Panc1 (cell line): ENCODE measurements around the gene SF3B1. TPM values are rescaled to one million over a fixed set of nuclear protein-coding genes. Genes with fewer than 3 reads are reported as not detected.

ENCODE experiments used
- ATAC-seq: fragments of 200-7000 bp; cut with Tn5 transposase; 2 replicates; pipeline ENCODE4 v1.9.1; 2020; ENCODE audit warnings: mild to moderate bottlenecking, moderate library complexity
- BruUV-seq: library from RNA; stranded (reverse); fragments of 400-500 nt; replicated peaks from 2 replicates; lab custom pipeline; 2021; lab: Mats Ljungman, UMichigan
- CTCF ChIA-PET: fragments of 300-600 bp; sonication (Branson Sonifier 250); formaldehyde crosslinking; loops from one replicate; lab custom pipeline; 2022; ENCODE audit warnings: antibody characterized with exemption; lab: Charles Lee
- POLR2A ChIA-PET: fragments of 300-600 bp; sonication (Branson Sonifier 250); formaldehyde crosslinking; loops from one replicate; lab custom pipeline; 2022; ENCODE audit warnings: antibody characterized with exemption; lab: Charles Lee
- DNase-seq: peaks from one replicate; pipeline ENCODE4 v3.0.0-alpha.2; 2010; ENCODE audit warnings: low read depth, low spot score
- H3K27ac ChIP-seq: 2 replicates; pipeline ENCODE4 v1.5.1; 2011; ENCODE audit warnings: mild to moderate bottlenecking, low read length, inconsistent platforms
- H3K27me3 ChIP-seq: fragments of 200-500 bp; sonication (Bioruptor generic); 2 replicates; pipeline ENCODE4 v1.6.0; 2014; ENCODE audit warnings: low read length, inconsistent platforms; ENCODE audit not compliant: control insufficient read depth, insufficient read depth
- H3K36me3 ChIP-seq: fragments of 200-500 bp; sonication (Bioruptor generic); 2 replicates; pipeline ENCODE4 v1.5.1; 2014; ENCODE audit warnings: inconsistent platforms, mild to moderate bottlenecking, low read length, moderate library complexity; ENCODE audit not compliant: control insufficient read depth, insufficient read depth
- H3K4me1 ChIP-seq: 2 replicates; pipeline ENCODE4 v1.5.1; 2011; ENCODE audit warnings: inconsistent platforms, mild to moderate bottlenecking, low read length, moderate library complexity; ENCODE audit not compliant: control insufficient read depth, insufficient read depth
- H3K4me3 ChIP-seq, 2 experiments: 2 replicates each; pipeline ENCODE4 v1.5.1; 2011 to 2012; ENCODE audit warnings: low read depth in 2 of 2, low read length in 2 of 2, mild to moderate bottlenecking in 2 of 2, inconsistent platforms in 1 of 2, moderate library complexity in 1 of 2
- H3K9me3 ChIP-seq: fragments of 200-500 bp; sonication (Bioruptor generic); 2 replicates; pipeline ENCODE4 v1.5.1; 2014; ENCODE audit warnings: low read depth, mild to moderate bottlenecking, inconsistent platforms, low read length, moderate library complexity; ENCODE audit not compliant: control insufficient read depth, insufficient read depth
- CTCF ChIP-seq: fragments of 450-650 bp; IDR thresholded peaks from 2 replicates; pipeline ENCODE4 v1.5.1; 2017; ENCODE audit warnings: mild to moderate bottlenecking
- POLR2AphosphoS5 ChIP-seq: IDR thresholded peaks from 2 replicates; pipeline ENCODE4 v1.6.1; 2012; ENCODE audit warnings: mild to moderate bottlenecking, low read depth, low read length, moderate library complexity
- REST ChIP-seq, 2 experiments: IDR thresholded peaks; 2 replicates each; pipeline ENCODE4 v1.6.1; 2011 to 2012; ENCODE audit warnings: low read depth in 2 of 2, control low read depth in 1 of 2, low read length in 1 of 2, mild to moderate bottlenecking in 1 of 2, moderate library complexity in 1 of 2; ENCODE audit not compliant: insufficient read depth in 1 of 2
- SIN3A ChIP-seq: IDR thresholded peaks from 2 replicates; pipeline ENCODE4 v1.6.1; 2012; ENCODE audit warnings: low read depth, mild to moderate bottlenecking, low read length, moderate library complexity, borderline replicate concordance; ENCODE audit not compliant: insufficient read depth
- TCF7L2 ChIP-seq: IDR thresholded peaks from 2 replicates; pipeline ENCODE4 v1.6.1; 2011; ENCODE audit warnings: mild to moderate bottlenecking, low read depth, low read length, inconsistent platforms
- in situ Hi-C: cut with HindIII; loops from 2 replicates; pipeline ENCODE4 v1.10.0; 2016; ENCODE audit warnings: low sequenced_read_pairs, low pct_unique_long_range_greater_than_20kb
- intact Hi-C: fragments of 100-400 bp; cut with micrococcal nuclease; formaldehyde crosslinking; loops from one replicate; pipeline ENCODE4 v1.10.0; 2022; ENCODE audit not compliant: unreplicated experiment
- total RNA-seq: library from RNA; stranded (reverse); gene quantifications from one replicate; pipeline ENCODE4 v1.2.1, GENCODE V29; 2021; ENCODE audit not compliant: unreplicated experiment

Gene SF3B1
- total RNA-seq, 1 experiment from 2014 or later = 275 TPM

GRCh38 chr2:197431858-197432257 lies 3.0 kb downstream of the SF3B1 start:
- CTCF ChIA-PET = no interaction called here
- BruUV-seq = no TSS peak

GRCh38 chr2:197427986-197428385 lies 6.8 kb downstream of the SF3B1 start:
- DNase-seq = no peak
- in situ Hi-C loops (no loop called here), intact Hi-C loops (no loop called here)
- no peaks in the 10 kb centered on the region for H3K9me3 ChIP-seq
- H3K27me3 ChIP-seq = no peaks in the 10 kb centered on the region
- TF ChIP-seq REST (IDR thresholded peaks at IDR 0.05; ENCODE audit: insufficient read depth in 1 of 2, low read depth in 2 of 2, low read length in 1 of 2) (no peak), CTCF (no peak), TCF7L2 (no peak), POLR2AphosphoS5 (no peak), SIN3A (no peak)
- POLR2A ChIA-PET = no interaction called here
- CTCF ChIA-PET = no interaction called here
- no TSS peak for BruUV-seq
- H3K4me3 ChIP-seq = no peak overlapping the region
- H3K27ac ChIP-seq = no peak overlapping the region
- no peaks in the 10 kb centered on the region for H3K36me3 ChIP-seq
- no peak for ATAC-seq
- peaks cover 47% of the 10 kb centered on the region; the same call in 1 of the 2 replicates for H3K4me1 ChIP-seq

More at GRCh38 chr2:197431858-197432257, 3.0 kb downstream of the SF3B1 start:
- no peaks in the 10 kb centered on the region for H3K9me3 ChIP-seq
- POLR2A ChIA-PET = interaction anchor here (1.0 kb wide), 1 partner anchor 58 kb away, joined by 8 read pairs; no protein-coding TSS in a partner anchor
- TF ChIP-seq SIN3A (no peak), POLR2AphosphoS5 (no peak), CTCF (no peak), REST (IDR thresholded peaks at IDR 0.05; ENCODE audit: insufficient read depth in 1 of 2, low read depth in 2 of 2, low read length in 1 of 2) (no peak), TCF7L2 (no peak)
- H3K27ac ChIP-seq = peak overlapping the region; percentile 2
- peaks cover 10% of the 10 kb centered on the region; the same call in 1 of the 2 replicates for H3K36me3 ChIP-seq
- H3K27me3 ChIP-seq = no peaks in the 10 kb centered on the region
- ATAC-seq (no peak), DNase-seq (no peak)
- H3K4me1 ChIP-seq = peaks cover 49% of the 10 kb centered on the region; the same call in 1 of the 2 replicates
- H3K4me3 ChIP-seq = no peak overlapping the region
- intact Hi-C loops = no loop called here
- in situ Hi-C loops = no loop called here
